Smooth muscle cell of the brain vasculature (primary cell): ENCODE measurements around the gene MYO1H.
"Not testable (repeated sequence)": the region's sequence is repeated elsewhere in the genome, so short reads cannot be mapped to it uniquely, and the experiment has no call there.

Experiments used
- DNase-seq: peaks from one replicate; pipeline ENCODE4 v3.0.0-alpha.2; 2012; ENCODE audit warnings: low read depth, low spot score

Gene MYO1H

GRCh38 chr12:109347589-109347988 lies at the start of gene MYO1H:
Gene MYO1H, plus strand, starts transcription at chr12:109347900. Its CDS starts 61 bp downstream, at chr12:109347961.
- no peak for DNase-seq

DNA sequence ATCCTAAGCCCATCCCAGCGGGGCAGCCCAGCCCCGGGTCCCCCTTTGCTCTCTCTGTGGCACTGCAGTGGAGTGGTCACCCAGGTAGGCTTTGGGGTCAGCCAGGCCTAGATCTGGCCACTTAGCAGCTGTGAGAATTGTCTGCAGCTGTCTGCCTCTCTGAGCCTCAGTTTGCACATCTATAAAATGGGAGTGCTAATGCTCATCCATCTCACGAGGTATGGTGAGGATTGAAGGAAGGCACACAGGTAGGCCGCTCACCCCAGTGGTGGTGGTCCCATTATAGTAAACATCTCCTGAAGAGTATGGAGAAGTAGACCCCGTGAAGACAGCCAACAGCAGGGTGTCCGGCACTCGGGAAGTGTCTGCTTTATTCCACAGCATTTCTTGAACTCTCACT lies 47.9 kb upstream of the MYO1H start:
- DNase-seq: no peak

GRCh38 chr12:109301643-109302168 lies 46.0 kb upstream of the MYO1H start:
- DNase-seq: no peak

DNA sequence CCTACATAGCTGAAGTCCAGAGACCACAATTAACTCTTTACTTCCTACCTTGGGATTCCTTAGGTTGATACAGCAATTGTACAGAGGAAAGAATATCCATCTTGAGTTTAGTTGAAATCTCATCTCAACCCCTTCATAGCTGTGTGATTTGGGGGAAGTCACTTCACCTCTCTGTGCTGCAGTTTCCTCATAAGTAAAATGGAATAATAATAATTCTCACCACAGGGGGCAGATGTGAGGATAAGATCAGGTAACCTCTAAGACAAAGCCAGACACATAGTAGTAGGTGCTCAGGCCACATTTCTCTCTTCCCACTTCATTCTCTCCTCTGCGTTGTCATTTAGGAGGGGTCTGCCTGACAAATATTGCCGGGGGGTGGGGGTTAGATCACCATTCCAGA lies 45.3 kb upstream of the MYO1H start:
- no peak for DNase-seq

- DNase-seq: no peak
These were observed 44.9 kb upstream of the MYO1H start for GRCh38 chr12:109302770-109303169.

DNA sequence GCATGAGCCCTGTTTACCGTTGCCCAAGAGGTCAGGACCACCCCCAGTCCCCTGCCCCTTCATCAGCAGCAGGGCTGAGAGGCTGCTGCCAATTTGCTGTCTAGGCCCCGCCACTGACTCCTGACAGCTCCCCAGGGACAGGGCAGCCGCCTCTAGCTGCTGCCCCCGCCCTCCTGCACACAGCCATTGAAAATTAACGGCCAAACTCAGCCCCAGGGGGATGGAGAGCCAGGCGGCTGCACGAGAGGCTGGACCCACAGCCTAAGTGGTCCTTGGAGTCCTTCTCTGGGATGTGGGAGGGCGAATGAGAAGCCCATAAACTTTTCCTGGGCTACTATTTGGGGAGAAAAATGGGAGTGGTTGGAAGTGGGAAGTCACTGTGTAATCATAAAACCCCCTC lies 43.2 kb upstream of the MYO1H start:
- DNase-seq: no peak

GRCh38 chr12:109305547-109305946 lies 42.2 kb upstream of the MYO1H start:
- DNase-seq: no peak

- DNase-seq: no peak
These were observed 40.6 kb upstream of the MYO1H start for GRCh38 chr12:109307051-109307450.

DNA sequence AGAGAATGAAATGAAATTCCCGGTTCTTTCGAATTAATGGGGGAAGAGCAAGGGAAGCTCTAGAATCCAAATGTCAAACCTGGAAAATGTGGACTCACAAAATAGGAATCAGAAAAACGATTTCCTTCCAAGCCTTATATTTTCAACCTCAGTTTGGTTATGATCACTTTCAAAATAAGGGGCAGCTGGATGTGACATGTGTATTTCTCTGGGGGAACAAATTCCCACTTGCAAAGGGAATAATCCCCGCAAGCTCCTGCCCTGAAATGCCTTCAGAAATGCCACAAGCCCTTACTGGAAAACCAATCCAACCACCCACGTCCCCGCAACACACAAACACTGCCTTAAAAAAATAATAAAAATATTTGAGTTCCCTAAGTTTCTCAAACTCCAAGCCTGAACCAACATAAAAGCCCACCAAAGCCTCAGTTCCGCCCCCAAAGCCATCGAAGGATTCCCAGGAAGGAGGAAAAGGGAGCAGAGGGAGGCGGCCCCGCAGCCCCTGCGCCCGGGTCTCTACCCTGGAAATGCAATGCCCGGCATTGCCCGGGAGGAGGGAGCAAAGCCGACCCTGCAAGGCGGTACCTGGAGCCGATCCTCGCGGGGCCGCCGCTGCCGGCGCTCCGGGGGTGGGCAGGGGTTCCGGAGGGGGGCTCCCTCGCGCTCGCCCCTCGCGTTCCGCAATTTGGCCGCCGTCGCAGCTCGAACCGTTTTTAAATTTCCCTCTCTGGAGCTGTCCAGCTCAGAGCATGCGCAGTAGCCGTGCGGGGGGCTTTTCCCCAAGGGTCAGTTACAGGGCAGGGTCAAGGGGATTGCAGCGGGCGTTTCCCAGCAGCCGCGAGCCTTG lies 38.9 kb upstream of the MYO1H start, which contains the start of gene FOXN4:
Gene FOXN4 (minus strand): TSS at position 751 of the 847 bp plus-strand sequence. CDS start 963 bp downstream, outside the sequence.
- no peak for DNase-seq

GRCh38 chr12:109309381-109310246 lies 38.1 kb upstream of the MYO1H start:
- DNase-seq: no peak

DNA sequence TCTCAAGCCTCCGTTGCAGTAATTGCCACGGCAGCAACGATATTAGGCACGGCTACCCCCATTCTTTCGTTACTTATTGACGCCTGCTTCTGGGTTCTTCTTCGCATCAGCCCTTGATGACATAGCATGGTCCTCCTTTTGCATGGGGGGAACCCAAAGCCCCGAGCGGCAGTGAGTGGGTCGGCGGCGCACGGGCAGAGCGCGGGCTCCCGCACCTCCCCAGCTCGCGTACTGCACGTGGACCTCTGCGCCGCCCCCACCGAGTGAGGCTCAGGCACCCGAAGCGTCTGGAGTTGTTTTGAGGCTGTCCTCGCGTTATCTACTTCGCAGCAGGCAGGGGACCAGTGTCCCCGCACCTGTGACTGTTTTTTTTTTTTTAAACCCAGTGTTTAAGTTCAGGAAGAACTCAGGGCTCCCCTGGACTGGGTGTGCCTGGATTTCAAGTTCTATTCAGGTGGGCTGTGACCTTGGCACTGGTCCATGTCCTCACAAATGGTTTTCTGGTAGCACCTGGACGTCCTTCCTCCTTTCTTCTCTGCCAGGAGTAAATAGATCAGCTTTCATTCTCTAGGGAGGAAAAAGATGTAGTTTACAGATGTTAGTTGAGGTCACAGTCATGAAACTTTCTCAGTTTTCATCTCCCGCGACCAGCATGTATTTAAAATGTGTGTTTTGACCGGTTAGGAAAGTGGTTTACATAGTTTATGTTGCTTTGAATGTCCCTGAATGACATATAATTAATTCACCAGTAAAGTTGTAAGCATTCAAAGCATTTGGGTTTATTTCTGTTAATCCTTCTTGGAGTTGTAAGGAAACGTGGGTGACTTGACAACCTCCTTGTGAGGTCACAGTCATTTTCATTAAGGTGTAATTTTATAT lies 37.2 kb upstream of the MYO1H start:
- DNase-seq: no peak

GRCh38 chr12:109321294-109321693 lies 26.4 kb upstream of the MYO1H start:
- not testable (repeated sequence) for DNase-seq

DNA sequence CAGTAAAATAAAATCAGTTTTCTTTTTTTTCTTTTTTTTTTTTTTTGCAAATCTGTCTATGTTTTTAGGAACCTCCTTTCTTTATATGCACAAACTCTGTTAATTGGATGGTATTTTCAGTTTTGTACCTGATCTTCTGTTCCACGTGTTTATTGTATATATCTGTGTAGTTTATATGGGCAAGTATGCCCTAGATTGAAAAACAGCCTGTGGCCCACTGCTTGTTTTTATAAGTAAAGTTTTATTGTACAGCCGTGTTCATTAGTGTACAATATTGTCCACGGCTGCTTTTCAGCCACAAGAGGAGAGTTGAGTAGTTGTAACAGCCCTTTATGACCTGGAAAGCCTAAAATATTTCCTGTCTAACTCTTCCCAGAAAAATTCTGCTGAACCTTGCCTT lies 18.7 kb upstream of the MYO1H start:
- no peak for DNase-seq

DNA sequence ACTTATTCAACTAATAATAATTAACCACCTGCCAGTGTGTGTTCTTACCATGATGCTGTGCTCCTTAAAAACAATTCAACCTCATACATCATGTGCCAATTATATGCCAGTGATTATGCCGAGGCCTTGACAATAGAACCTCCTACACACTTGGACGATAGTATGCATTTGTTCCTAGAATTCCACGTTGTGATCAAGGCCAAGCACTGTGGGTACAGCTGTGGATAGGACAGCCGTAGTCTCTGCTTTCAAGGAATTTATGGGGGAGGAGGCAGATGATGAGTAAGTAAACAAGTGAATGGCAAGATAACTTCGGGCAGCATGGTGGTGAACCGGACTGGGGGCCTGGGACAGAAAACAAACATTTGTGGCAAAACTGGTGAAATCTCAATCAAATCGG lies 18.0 kb upstream of the MYO1H start:
- no peak for DNase-seq

DNA sequence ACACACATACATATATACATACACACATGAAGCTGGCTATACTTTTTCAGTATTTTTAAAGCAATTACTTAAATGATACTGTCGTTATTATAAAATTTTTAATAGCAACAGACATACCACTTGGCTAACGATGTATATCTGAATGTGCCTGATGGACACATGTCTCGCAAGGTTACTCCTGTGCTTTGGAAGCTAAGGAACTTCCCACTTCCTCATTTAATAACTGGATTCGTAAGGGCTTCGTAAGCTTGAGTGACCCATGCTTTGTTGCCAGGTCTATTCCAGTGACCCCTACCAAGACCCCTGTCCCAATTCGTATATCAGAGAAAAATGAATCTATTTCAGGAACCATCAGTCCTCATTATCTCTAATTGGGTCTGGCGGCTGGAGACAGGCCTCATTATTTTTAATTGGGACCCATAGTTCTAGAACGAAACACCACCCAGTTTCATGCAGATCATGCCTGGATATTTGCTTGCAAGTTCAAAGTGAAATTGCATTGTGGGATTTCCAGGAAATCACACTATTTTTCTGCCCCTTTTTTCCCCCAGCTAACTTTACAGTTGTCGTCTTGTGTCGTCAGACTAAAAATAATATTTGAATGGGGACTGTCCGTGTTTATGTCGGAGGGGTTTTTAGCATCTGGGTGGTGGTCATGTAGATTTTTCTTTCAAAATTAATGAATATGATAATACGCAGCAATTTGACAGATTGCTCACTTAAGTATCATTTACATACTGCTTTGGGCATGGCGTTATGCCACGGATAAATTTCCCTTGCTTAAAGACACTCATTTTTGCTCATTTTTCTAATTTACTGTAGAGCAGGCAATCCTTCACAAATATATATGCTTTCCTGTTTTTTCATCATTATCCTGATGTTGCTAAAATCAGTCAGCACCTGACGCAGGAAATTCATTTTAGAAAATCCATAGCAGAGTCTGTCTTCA lies 17.1 kb upstream of the MYO1H start:
- no peak for DNase-seq

DNA sequence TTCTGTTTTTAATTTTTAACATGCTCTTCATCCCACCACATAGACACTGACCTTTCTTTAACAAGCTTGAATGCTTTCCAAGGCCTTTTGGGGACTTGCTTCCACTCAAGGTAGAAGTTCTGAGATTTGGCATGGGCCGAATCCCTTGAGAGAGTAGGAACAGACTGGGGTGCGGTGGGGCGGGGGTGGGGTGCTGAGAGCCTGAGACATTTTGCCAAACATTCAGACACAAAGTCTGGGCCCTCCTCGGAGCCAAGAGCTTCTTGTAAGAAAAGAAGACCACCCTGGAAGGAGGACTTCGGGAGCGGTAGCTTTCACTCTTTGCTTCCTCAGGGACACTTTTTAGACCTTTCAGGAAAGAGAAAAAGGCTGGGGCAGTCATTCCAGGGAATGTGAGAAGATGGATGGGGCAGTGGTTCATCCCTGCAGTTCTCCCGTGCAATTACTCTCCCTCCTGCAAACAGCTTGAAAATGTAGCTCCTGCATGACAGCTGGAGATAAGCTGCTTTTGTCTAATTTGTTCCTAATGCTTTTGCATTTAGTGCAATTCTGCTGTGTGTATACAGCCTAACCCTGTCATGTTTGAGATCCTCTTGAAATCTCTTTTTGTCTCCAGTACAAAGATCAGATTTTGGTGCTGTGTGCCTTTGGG lies 16.3 kb upstream of the MYO1H start:
- DNase-seq: no peak

DNA sequence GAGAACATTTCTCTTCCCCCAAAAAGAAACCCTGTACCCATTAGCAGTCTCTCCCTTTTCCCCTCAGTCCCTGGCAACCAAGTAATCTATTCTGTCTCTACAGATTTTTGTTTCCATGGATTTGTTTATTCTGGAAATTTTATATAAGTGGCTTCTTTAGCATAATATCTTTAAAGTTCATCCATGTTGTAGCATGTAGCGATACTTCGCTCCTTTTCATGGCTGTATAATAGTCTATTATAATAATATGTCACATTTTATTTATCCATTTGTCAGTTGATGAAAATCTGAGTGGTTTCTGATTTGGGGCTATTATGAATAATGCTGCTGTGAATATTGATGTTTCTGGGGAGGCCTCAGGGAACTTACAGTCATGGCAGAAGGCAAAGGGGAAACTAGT lies 12.8 kb upstream of the MYO1H start:
- DNase-seq: no peak

DNA sequence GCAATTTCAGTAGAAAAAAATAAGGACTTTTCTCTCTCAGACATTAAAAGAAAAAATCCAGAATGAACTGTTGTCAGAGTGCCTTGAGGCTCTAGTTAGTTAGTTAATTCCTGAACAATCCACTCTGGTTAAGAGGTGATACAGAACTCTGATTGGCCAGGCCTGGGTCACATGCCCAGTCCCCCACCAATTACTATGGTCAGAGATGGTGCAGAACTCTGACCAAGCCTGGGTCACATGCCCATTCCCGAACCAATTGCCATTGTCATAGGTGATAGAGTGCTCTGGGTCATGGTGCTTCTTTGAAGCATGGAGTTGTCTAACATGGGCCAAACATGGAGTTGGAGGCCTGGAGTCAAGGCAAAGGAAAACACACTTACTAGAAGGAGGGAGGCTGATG lies 11.1 kb upstream of the MYO1H start:
- DNase-seq: no peak

GRCh38 chr12:109343677-109344076 lies 4.0 kb upstream of the MYO1H start:
- DNase-seq: no peak

DNA sequence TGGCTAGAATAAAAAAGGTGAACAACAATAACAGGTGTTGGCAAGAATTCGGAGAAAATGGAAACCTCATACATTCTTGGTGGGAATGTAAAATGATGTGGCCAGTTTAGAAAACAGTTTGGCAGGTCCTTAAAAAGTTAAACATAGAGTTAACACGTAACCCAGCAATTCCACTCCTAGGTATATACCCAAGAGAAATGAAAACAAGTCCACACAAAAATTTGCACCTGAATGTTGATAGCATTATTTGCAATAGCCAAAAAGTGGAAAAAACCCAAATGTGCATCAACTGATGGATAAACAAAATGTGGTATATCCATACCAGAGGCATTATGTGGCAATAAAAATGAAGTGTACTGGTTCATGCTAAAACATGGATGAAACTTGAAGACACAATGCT lies 2.3 kb upstream of the MYO1H start:
- DNase-seq: no peak
